ENCODE measurements around the gene RNF14.

Gene RNF14

GRCh38 chr5:142013734-142014521 lies 45.0 kb downstream of the RNF14 start:
- Histone ChIP-seq H3K9me3 (ENCODE audit: control insufficient read depth, low read length) (no peaks in the 10 kb centered on the region), H3K4me1 (ENCODE audit: control insufficient read depth, insufficient read depth, low read length, poor library complexity, severe bottlenecking) (peaks cover 42% of the 10 kb centered on the region), H3K27ac (ENCODE audit: insufficient read depth, low read length, poor library complexity, severe bottlenecking) (peak overlapping the region; percentile 66), H3K4me3 (ENCODE audit: insufficient read depth, low read depth, low read length, poor library complexity, severe bottlenecking) (no peak overlapping the region), H3K27me3 (replicated peaks; ENCODE audit: control insufficient read depth, insufficient read depth, low read length, poor library complexity, severe bottlenecking) (no peaks in the 10 kb centered on the region), H3K36me3 (ENCODE audit: control insufficient read depth, insufficient read depth, low read length) (no peaks in the 10 kb centered on the region)
- no peak for DNase-seq

GRCh38 chr5:142014911-142015584 lies 46.1 kb downstream of the RNF14 start:
- Histone ChIP-seq H3K27me3 (replicated peaks; ENCODE audit: control insufficient read depth, insufficient read depth, low read length, poor library complexity, severe bottlenecking) (no peaks in the 10 kb centered on the region), H3K27ac (ENCODE audit: insufficient read depth, low read length, poor library complexity, severe bottlenecking) (peak overlapping the region; percentile 66), H3K4me1 (ENCODE audit: control insufficient read depth, insufficient read depth, low read length, poor library complexity, severe bottlenecking) (peaks cover 42% of the 10 kb centered on the region), H3K4me3 (ENCODE audit: insufficient read depth, low read depth, low read length, poor library complexity, severe bottlenecking) (peak overlapping the region; percentile 10), H3K9me3 (ENCODE audit: control insufficient read depth, low read length) (no peaks in the 10 kb centered on the region), H3K36me3 (ENCODE audit: control insufficient read depth, insufficient read depth, low read length) (no peaks in the 10 kb centered on the region)
- peak; percentile 4 to 38 (median 21) for DNase-seq

- Histone ChIP-seq H3K9me3 (ENCODE audit: control insufficient read depth, low read length) (no peaks in the 10 kb centered on the region), H3K36me3 (ENCODE audit: control insufficient read depth, insufficient read depth, low read length) (no peaks in the 10 kb centered on the region), H3K27me3 (replicated peaks; ENCODE audit: control insufficient read depth, insufficient read depth, low read length, poor library complexity, severe bottlenecking) (no peaks in the 10 kb centered on the region), H3K4me3 (ENCODE audit: insufficient read depth, low read depth, low read length, poor library complexity, severe bottlenecking) (peak overlapping the region; percentile 10), H3K4me1 (ENCODE audit: control insufficient read depth, insufficient read depth, low read length, poor library complexity, severe bottlenecking) (peaks cover 42% of the 10 kb centered on the region), H3K27ac (ENCODE audit: insufficient read depth, low read length, poor library complexity, severe bottlenecking) (peak overlapping the region; percentile 66)
- peak; percentile 11 to 25 (median 22) for DNase-seq
These were observed 47.1 kb downstream of the RNF14 start for GRCh38 chr5:142015781-142016533.

GRCh38 chr5:142016556-142016955 lies 47.7 kb downstream of the RNF14 start:
- H3K4me3 ChIP-seq (ENCODE audit: insufficient read depth, low read depth, low read length, poor library complexity, severe bottlenecking) = no peak overlapping the region
- no peaks in the 10 kb centered on the region for H3K27me3 ChIP-seq (replicated peaks; ENCODE audit: control insufficient read depth, insufficient read depth, low read length, poor library complexity, severe bottlenecking)
- peak in 1 of 3 donors; percentile 11 for DNase-seq
- H3K4me1 ChIP-seq (ENCODE audit: control insufficient read depth, insufficient read depth, low read length, poor library complexity, severe bottlenecking) = peaks cover 41% of the 10 kb centered on the region
- no peaks in the 10 kb centered on the region for H3K9me3 ChIP-seq (ENCODE audit: control insufficient read depth, low read length)
- H3K36me3 ChIP-seq (ENCODE audit: control insufficient read depth, insufficient read depth, low read length) = no peaks in the 10 kb centered on the region
- peak overlapping the region; percentile 66 for H3K27ac ChIP-seq (ENCODE audit: insufficient read depth, low read length, poor library complexity, severe bottlenecking)

- DNase-seq = no peak
- H3K9me3 ChIP-seq (ENCODE audit: control insufficient read depth, low read length) = no peaks in the 10 kb centered on the region
- H3K27ac ChIP-seq (ENCODE audit: insufficient read depth, low read length, poor library complexity, severe bottlenecking) = peak overlapping the region; percentile 66
- peak overlapping the region; percentile 17 for H3K4me3 ChIP-seq (ENCODE audit: insufficient read depth, low read depth, low read length, poor library complexity, severe bottlenecking)
- H3K36me3 ChIP-seq (ENCODE audit: control insufficient read depth, insufficient read depth, low read length) = no peaks in the 10 kb centered on the region
- no peaks in the 10 kb centered on the region for H3K27me3 ChIP-seq (replicated peaks; ENCODE audit: control insufficient read depth, insufficient read depth, low read length, poor library complexity, severe bottlenecking)
- peaks cover 34% of the 10 kb centered on the region for H3K4me1 ChIP-seq (ENCODE audit: control insufficient read depth, insufficient read depth, low read length, poor library complexity, severe bottlenecking)
These were observed 49.0 kb downstream of the RNF14 start for GRCh38 chr5:142017832-142018427.

- no peak for DNase-seq
- H3K9me3 ChIP-seq (ENCODE audit: control insufficient read depth, low read length) = no peaks in the 10 kb centered on the region
- H3K27me3 ChIP-seq (replicated peaks; ENCODE audit: control insufficient read depth, insufficient read depth, low read length, poor library complexity, severe bottlenecking) = no peaks in the 10 kb centered on the region
- H3K4me3 ChIP-seq (ENCODE audit: insufficient read depth, low read depth, low read length, poor library complexity, severe bottlenecking) = no peak overlapping the region
- H3K27ac ChIP-seq (ENCODE audit: insufficient read depth, low read length, poor library complexity, severe bottlenecking) = no peak overlapping the region
- no peaks in the 10 kb centered on the region for H3K36me3 ChIP-seq (ENCODE audit: control insufficient read depth, insufficient read depth, low read length)
- H3K4me1 ChIP-seq (ENCODE audit: control insufficient read depth, insufficient read depth, low read length, poor library complexity, severe bottlenecking) = peaks cover 26% of the 10 kb centered on the region
These were observed 51.3 kb downstream of the RNF14 start for GRCh38 chr5:142020122-142020659.

- Histone ChIP-seq H3K27me3 (replicated peaks; ENCODE audit: control insufficient read depth, insufficient read depth, low read length, poor library complexity, severe bottlenecking) (no peaks in the 10 kb centered on the region), H3K9me3 (ENCODE audit: control insufficient read depth, low read length) (no peaks in the 10 kb centered on the region), H3K27ac (ENCODE audit: insufficient read depth, low read length, poor library complexity, severe bottlenecking) (no peak overlapping the region)
These were observed 54.9 kb downstream of the RNF14 start for GRCh38 chr5:142023836-142024235.

GRCh38 chr5:142024771-142025304 lies 55.9 kb downstream of the RNF14 start:
- Histone ChIP-seq H3K9me3 (ENCODE audit: control insufficient read depth, low read length) (no peaks in the 10 kb centered on the region), H3K36me3 (ENCODE audit: control insufficient read depth, insufficient read depth, low read length) (no peaks in the 10 kb centered on the region), H3K4me3 (ENCODE audit: insufficient read depth, low read depth, low read length, poor library complexity, severe bottlenecking) (peak overlapping the region; percentile 36), H3K27ac (ENCODE audit: insufficient read depth, low read length, poor library complexity, severe bottlenecking) (peak overlapping the region; percentile 78), H3K4me1 (ENCODE audit: control insufficient read depth, insufficient read depth, low read length, poor library complexity, severe bottlenecking) (no peaks in the 10 kb centered on the region), H3K27me3 (replicated peaks; ENCODE audit: control insufficient read depth, insufficient read depth, low read length, poor library complexity, severe bottlenecking) (no peaks in the 10 kb centered on the region)
- peak; percentile 63 to 76 (median 71) for DNase-seq

More at GRCh38 chr5:142023836-142024235, 54.9 kb downstream of the RNF14 start:
- no peak overlapping the region for H3K4me3 ChIP-seq (ENCODE audit: insufficient read depth, low read depth, low read length, poor library complexity, severe bottlenecking)
- no peaks in the 10 kb centered on the region for H3K4me1 ChIP-seq (ENCODE audit: control insufficient read depth, insufficient read depth, low read length, poor library complexity, severe bottlenecking)
- no peaks in the 10 kb centered on the region for H3K36me3 ChIP-seq (ENCODE audit: control insufficient read depth, insufficient read depth, low read length)
- no peak for DNase-seq

- Histone ChIP-seq H3K9me3 (ENCODE audit: control insufficient read depth, low read length) (no peaks in the 10 kb centered on the region), H3K27ac (ENCODE audit: insufficient read depth, low read length, poor library complexity, severe bottlenecking) (peak overlapping the region; percentile 78), H3K4me1 (ENCODE audit: control insufficient read depth, insufficient read depth, low read length, poor library complexity, severe bottlenecking) (no peaks in the 10 kb centered on the region), H3K27me3 (replicated peaks; ENCODE audit: control insufficient read depth, insufficient read depth, low read length, poor library complexity, severe bottlenecking) (no peaks in the 10 kb centered on the region), H3K36me3 (ENCODE audit: control insufficient read depth, insufficient read depth, low read length) (no peaks in the 10 kb centered on the region), H3K4me3 (ENCODE audit: insufficient read depth, low read depth, low read length, poor library complexity, severe bottlenecking) (no peak overlapping the region)
- DNase-seq = no peak
These were observed 56.7 kb downstream of the RNF14 start for GRCh38 chr5:142025637-142026036.

Data from effector memory CD4-positive, alpha-beta T cell (primary cell).